GM19035 (cell line): ENCODE measurements around the gene C10orf90.

Experiments used
- ATAC-seq: cut with Tn5 transposase; IDR thresholded peaks from one replicate; pipeline ENCODE4 v1.9.1; 2021; ENCODE audit not compliant: unreplicated experiment

C10orf90 gene

GRCh38 chr10:126468876-126469643 lies 201.4 kb downstream of the C10orf90 start:
- ATAC-seq = no peak

- ATAC-seq = no peak
Observed at GRCh38 chr10:126468467-126468866, 202.0 kb downstream of the C10orf90 start.

DNA sequence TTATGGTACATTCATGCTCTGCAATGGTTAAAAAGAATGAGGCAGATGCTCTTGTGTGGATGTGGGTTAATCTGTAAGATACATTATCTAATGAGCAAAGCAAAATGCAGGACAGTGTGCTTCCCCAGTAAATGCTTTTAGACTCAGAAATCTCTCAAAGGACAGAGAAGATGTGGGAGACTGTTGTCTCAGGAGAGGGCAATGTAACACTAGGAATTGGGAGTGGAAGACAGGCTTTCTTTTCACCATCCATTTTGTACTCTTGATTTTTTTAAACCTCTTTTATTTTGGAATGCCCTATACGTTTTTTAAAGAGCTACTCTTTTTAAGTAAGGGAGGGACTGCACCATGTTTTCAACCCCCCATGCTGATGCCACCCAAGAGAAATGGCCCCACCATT lies 204.7 kb downstream of the C10orf90 start:
- no peak for ATAC-seq

DNA sequence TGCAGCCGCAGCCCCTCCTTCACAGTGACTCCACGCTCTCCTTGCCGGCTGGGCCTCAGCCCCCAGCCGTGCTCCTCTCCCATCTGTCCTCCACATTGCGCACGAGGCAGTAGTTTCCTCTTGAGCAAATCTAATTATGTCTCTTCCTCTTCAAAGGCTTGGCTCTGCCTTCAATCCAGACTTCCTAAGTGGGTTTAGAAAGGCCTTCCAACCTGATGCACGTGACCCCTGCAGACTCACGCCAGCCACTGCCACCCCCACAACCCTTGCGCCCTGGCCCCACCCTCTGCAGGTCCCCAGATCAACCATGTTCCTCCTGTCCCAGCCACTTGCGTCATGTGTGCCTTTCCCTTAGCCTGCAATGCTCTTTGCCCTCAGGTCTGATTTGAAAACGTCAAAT lies 207.2 kb downstream of the C10orf90 start:
- no peak for ATAC-seq

GRCh38 chr10:126461289-126461940 lies 209.1 kb downstream of the C10orf90 start:
- no peak for ATAC-seq

- ATAC-seq = no peak
Observed at GRCh38 chr10:126459878-126460481, 210.5 kb downstream of the C10orf90 start.

GRCh38 chr10:126459032-126459831 lies 211.3 kb downstream of the C10orf90 start:
- no peak for ATAC-seq

DNA sequence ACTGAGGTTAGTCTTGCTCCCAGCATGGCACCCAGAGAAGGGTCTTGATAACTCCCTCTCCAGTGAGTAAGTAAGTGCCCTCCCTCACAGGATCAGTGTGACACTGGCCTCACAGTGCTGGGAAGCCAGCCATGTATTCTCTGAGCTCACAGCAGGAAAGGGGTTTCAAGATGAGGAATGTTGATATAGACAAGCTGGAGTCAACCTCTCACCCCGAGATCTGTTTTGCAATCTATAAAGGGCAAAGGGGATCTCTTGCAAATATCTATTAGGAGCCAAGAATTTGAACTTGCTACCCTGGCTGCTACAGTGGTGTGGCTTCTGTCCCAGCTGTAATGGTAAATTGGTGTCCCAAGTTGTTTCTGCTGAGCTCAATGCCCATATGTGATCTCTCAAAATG lies 212.0 kb downstream of the C10orf90 start:
- no peak for ATAC-seq

DNA sequence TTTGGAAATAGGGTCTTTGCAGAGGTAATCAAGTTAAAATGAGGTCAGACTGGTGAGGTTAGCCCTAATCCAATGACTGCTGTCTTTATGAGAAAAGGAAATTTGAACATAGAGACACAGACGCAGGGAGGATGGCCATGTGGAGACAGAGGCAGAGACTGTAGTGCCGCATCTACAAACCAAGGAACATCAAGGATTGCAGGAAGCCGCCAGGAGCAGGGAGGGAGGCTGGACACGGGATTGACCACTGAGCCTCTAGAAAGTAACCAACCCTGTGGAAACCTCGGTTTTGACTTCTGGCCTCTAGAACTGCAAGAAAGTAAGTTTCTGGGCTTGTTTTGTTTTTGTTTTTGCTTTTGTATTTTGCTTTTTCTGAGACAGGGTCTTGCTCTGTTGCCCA lies 213.9 kb downstream of the C10orf90 start:
- ATAC-seq = no peak

GRCh38 chr10:126455766-126456405 lies 214.6 kb downstream of the C10orf90 start:
- ATAC-seq = no peak

DNA sequence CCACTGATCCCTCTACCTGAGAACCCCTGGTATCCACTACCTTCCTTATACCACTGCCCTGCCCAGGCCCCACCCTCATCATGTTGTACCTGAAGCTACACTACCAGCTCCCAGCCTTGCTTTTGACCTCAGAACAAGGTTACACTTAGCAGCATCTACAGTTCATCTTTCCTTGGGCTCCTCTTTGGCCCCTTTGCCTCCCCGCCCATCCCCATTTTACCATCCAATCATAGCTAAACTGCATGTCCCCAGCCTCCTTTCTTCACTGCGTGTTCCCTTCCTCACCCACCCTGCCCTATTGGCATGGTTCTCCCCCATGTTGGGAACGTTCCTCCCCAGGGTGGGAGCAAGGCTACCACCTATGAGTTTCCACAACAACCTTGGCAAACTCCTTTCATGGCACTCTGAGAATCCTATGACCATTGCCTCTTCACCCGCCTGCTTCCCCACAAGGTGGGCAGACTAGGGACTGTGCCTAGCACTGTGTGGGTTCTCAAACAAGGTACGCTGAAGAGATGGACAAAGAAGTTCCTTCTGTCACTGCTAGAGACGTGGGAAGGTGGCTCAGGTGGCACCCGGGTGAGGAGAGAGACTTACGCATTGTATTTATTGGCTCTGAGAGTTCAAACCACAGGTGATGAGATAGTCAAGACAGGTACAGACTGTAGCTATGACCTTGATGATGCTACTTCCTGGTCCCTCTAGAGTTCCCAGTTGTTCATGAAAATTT lies 215.3 kb downstream of the C10orf90 start:
- ATAC-seq = no peak

DNA sequence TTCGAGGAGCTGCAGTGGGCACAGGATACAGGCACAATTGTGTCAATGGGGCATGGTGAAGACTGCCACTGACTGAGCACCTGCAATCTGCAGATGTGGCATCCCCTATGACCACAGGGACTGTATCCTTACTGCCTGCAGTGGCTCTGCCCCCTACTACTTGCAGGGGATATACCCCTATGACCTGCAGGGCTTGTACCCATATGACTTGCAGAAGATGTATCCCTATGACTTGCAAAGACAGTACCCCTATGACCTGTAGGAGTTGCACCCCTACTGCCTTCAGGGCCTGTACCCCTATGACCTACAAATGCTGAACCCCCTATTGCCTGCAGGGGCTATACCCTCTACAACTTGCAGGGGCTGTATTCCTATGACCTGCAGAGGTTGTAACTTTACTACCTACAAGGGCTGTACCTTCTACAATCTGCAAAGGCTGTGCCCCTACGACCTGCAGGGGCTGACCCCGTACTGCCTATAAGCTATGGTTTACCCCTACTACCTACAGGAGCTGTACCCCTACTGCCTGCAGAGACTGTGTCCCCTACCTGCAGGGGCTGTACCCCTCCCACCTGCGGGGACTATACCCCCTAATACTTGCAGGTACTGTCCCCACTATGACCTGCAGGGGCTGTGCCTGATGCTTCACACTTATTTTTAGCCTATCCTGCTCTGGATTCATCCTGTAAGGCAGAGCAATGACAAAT lies 216.3 kb downstream of the C10orf90 start:
- ATAC-seq = no peak

DNA sequence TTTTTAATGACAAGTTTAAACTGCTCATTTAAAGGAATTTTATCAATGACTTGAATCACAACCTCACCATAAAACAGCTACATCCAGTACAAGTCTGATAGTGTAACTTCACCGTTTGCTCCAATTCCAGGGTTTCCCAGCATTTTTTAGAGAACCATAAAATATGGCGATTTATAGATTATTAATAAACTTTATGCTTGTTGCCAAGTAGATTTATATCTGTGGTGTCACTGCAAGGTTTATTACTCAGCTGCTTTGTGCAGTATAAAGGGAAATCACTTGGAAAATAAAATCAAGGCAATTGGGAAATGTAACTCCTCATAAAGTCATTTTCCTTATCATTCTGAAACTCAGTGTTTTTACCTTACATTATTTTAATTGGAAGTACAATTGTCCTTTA lies 218.2 kb downstream of the C10orf90 start:
- no peak for ATAC-seq

DNA sequence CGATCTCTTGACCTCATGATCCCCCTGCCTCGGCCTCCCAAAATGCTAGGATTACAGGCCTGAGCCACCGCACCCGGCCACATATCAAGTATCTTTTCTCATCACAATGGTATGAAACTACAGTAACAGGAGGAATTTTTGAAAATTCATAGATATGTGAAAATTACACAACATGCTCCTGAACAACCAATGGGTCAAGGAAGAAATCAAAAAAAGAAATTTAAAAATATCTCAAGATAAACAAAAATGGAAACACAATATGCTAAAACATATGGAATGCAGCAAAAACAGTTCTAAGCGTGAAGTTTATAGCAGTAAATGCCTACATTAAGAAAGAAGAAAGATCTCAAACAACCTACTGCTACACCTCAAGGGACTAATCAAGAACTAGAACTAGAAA lies 222.4 kb downstream of the C10orf90 start:
- no peak for ATAC-seq

GRCh38 chr10:126439942-126440341 lies 230.6 kb downstream of the C10orf90 start:
- no peak for ATAC-seq

GRCh38 chr10:126438407-126438783 lies 232.1 kb downstream of the C10orf90 start:
- no peak for ATAC-seq

DNA sequence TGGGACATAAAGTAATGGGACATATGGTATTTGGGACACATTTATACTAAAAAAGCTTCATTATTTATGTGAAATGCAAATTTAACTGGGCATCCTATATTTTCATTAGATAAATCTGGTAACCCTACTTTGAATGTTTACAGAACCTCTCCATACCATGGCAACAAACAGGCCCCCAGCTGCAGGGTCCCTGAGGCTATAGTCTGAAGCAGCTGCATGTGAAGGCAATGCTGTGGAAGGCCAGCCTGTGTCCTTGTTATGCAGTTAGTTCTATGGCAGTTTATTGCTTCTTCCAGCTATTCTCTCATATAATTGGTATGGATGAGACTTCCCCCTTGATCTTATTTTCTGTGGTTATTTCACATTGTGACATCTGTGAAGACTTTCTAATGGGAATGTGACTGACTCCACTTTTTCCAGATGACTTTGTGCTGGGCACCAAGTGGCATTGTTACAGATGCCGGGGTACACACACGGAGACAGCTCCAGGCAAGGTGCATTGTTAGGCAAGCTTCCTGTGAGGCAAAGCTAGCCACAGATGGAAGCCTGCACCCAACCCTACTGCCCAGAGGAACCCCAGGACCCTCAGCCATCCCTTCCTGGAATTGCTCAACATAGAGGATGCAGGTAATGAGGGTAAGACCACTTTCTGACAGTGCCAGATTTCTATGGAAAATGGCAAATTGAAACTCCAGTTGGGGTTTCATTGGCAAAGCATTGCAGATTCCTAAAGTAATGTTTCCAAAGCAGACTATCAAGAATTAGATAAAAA lies 232.7 kb downstream of the C10orf90 start:
- no peak for ATAC-seq

- ATAC-seq = no peak
Observed at GRCh38 chr10:126434235-126434634, 236.3 kb downstream of the C10orf90 start.

DNA sequence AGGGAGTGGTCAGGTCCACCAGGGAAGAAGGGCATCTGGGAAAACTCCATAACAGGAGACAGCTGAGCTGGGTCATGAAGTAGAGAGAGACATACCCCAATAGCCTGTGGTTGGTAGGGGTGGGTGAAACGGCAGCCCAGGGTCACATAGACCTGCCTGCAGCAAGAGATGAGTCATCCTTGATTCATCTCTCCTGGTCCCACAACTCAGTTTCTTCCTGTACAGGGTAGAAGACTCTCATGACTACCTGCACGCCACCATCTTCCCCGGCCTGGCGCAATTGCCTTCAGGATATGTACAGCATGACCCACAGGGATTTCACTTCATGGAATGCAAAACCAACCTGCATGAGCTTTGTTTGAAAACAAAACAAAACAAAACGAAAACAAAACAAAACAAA lies 237.1 kb downstream of the C10orf90 start:
- no peak for ATAC-seq
